DMS114 treated with DMSO at 0.1 percent for 48 hours (cell line): ENCODE measurements around the gene GCFC2.
"Not testable (repeated sequence)": the region's sequence is repeated elsewhere in the genome, so short reads cannot be mapped to it uniquely, and the experiment has no call there.

ENCODE experiments used
- DNase-seq: peaks from one replicate; lab custom pipeline; 2025; ENCODE audit not compliant: unreplicated experiment; lab: John Stamatoyannopoulos, UW

The GCFC2 gene

GRCh38 chr2:75710577-75711253 lies at the start of gene GCFC2:
GCFC2 (minus strand) TSS chr2:75710915; CDS start chr2:75710855, 60 bp downstream.
- peak; percentile 84 for DNase-seq

- no peak for DNase-seq
These were observed 42.1 kb upstream of the GCFC2 start for GRCh38 chr2:75752828-75753227.

GRCh38 chr2:75751824-75752468 lies 41.2 kb upstream of the GCFC2 start:
- DNase-seq: no peak

- DNase-seq: no peak
These were observed 40.6 kb upstream of the GCFC2 start for GRCh38 chr2:75751360-75751759.

- no peak for DNase-seq
These were observed 27.2 kb upstream of the GCFC2 start for GRCh38 chr2:75737961-75738360.

GRCh38 chr2:75736276-75736675 lies 25.6 kb upstream of the GCFC2 start:
- DNase-seq: no peak

GRCh38 chr2:75729861-75730260 lies 19.1 kb upstream of the GCFC2 start:
- DNase-seq: peak; percentile 12

GRCh38 chr2:75728614-75729419 lies 18.1 kb upstream of the GCFC2 start:
- no peak for DNase-seq

- DNase-seq: no peak
These were observed 12.0 kb upstream of the GCFC2 start for GRCh38 chr2:75722687-75723086.

GRCh38 chr2:75720525-75720924 lies 9.8 kb upstream of the GCFC2 start:
- DNase-seq: no peak

- DNase-seq: no peak
These were observed 8.9 kb upstream of the GCFC2 start for GRCh38 chr2:75719616-75720015.

- DNase-seq: peak; percentile 14
These were observed 5.7 kb upstream of the GCFC2 start for GRCh38 chr2:75716406-75716805.

GRCh38 chr2:75711590-75711989 lies 875 bp upstream of the GCFC2 start:
- not testable (repeated sequence) for DNase-seq

GRCh38 chr2:75710220-75710576 lies 517 bp downstream of the GCFC2 start:
- DNase-seq: no peak

GRCh38 chr2:75709297-75709696 lies 1.4 kb downstream of the GCFC2 start:
- no peak for DNase-seq

- no peak for DNase-seq
These were observed 2.8 kb downstream of the GCFC2 start for GRCh38 chr2:75707901-75708300.

GRCh38 chr2:75705921-75706320 lies 4.8 kb downstream of the GCFC2 start:
- no peak for DNase-seq

GRCh38 chr2:75703589-75704287 lies 7.0 kb downstream of the GCFC2 start:
- DNase-seq: no peak

GRCh38 chr2:75702593-75702992 lies 8.1 kb downstream of the GCFC2 start:
- DNase-seq: no peak

- DNase-seq: no peak
These were observed 11.8 kb downstream of the GCFC2 start for GRCh38 chr2:75698918-75699317.

GRCh38 chr2:75688196-75688595 lies 22.5 kb downstream of the GCFC2 start:
- no peak for DNase-seq
